Activated CD8-positive, alpha-beta memory T cell treated with anti-CD3 and anti-CD28 coated beads, Interleukin-2, amount 50 U/mL, for 1 hour (primary cell): ENCODE measurements around the gene SSR4.

ENCODE experiments used
- DNase-seq: peaks from one replicate; pipeline ENCODE4 v3.0.0-alpha.2; 2020; ENCODE audit errors: extremely low read depth

Gene SSR4

DNA sequence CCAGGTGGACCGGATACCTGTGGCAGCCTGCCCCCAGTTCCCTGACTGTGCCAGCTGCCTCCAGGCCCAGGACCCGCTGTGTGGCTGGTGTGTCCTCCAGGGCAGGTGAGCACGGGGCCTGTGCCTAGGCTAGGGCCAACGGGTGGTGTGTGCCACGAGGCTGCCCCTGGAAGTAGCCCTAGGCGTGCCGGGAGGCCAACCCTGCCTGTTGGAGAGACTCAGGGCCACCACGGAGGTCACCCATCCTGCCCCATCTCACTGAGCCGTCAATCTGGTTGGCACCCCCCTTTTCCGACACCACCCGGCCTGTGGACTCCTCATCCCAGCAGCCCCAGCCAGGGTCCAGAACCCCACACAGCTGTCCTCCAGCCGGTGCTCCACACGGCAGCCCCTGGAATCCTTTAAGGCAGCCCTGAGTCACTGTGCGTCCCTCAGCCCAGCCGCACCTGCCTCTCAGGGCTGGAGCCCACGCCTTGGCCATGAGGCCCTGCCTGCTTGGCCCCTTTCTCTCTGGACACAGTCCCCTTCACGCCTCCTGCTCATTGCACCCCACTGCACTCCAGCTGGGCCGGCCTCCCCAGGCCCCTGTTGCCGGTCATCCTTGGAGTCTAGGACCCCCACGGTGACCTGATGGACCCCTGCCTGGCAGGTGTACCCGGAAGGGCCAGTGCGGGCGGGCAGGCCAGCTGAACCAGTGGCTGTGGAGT, 25.2 kb upstream of the SSR4 start:
- no peak for DNase-seq

DNA sequence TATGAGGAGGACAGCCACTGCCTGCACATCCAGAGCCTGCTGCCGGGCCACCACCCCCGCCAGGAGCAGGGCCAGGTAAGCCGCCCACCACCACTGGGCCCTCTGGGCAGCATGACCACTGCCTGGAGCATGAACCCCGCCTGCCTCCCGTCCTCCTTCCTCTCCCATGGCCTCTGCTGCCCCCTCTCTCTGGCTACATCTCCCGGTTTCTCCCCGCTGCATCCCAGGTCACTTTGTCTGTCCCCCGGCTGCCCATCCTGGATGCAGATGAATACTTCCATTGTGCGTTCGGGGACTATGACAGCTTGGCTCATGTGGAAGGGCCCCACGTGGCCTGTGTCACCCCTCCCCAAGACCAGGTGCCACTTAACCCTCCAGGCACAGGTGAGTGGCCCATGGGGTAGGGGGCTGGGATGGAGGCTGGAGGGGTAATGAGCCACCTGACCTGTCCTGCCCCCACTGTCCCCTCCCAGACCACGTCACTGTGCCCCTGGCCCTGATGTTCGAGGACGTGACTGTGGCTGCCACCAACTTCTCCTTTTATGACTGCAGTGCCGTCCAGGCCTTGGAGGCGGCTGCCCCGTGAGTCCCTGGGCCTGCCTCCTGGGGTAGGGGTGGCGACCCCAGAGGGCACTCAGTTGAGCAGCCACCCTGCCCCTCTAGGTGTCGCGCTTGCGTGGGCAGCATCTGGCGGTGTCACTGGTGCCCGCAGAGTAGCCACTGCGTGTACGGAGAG, 24.4 kb upstream of the SSR4 start:
- DNase-seq: no peak

DNA sequence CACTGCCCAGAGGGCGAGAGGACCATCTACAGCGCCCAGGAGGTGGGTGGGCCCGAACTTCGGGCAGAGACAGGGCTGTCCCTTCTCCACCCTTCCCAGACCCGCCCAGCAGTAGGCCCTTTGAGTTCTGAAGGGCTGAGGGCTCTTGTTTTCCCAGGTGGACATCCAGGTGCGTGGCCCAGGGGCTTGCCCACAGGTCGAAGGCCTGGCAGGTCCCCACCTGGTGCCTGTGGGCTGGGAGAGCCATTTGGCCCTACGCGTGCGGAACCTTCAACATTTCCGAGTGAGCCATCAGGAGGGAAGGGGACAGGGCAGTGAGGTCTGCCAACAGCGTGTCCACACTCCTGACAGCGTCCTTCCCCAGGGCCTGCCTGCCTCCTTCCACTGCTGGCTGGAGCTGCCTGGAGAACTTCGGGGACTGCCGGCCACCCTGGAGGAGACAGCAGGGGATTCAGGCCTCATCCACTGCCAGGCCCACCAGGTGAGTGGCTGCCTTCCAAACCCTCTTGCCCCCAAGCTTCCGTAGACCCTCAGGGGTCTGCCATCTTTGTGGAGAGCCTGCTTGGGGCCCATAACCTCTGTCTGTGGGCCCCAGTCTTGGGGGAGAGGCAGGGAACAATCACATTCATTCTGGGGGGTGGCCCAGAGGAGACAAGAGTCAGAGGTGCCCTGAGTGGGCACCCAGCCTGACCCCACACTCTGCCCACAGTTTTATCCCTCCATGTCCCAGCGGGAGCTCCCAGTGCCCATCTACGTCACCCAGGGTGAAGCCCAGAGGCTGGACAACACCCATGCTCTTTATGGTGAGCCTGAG, 23.7 kb upstream of the SSR4 start:
- DNase-seq: no peak

DNA sequence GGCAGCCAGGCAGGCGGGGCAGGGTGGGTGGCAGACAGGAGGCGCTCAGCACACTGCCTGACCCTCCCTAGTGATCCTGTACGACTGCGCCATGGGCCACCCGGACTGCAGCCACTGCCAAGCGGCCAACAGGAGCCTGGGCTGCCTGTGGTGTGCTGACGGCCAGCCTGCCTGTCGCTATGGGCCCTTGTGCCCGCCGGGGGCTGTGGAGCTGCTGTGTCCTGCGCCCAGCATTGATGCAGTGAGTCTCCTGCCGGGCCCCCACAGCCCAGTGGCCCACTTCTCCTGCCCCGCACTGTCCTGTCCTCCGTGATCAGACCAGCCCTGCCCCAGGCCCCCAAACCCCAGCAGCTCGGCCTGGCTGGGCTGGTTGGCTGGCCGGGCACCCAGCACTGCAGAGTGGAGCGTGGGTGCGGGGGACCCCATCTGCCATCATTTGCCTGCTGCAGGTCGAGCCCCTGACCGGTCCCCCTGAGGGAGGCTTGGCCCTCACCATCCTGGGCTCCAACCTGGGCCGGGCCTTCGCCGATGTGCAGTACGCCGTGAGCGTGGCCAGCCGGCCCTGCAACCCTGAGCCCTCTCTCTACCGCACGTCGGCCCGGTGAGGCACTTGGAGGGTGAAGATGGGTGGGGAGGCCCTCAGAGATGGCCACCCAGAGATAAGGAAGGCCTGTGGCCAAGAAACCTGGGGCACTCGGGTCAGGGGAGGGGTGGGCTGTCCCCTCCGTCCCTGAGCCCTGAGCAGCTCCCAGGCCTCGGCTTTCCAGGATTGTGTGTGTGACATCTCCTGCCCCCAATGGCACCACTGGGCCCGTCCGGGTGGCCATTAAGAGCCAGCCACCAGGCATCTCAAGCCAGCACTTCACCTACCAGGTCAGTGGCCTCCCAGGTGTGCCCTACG, 22.8 kb upstream of the SSR4 start:
- no peak for DNase-seq

DNA sequence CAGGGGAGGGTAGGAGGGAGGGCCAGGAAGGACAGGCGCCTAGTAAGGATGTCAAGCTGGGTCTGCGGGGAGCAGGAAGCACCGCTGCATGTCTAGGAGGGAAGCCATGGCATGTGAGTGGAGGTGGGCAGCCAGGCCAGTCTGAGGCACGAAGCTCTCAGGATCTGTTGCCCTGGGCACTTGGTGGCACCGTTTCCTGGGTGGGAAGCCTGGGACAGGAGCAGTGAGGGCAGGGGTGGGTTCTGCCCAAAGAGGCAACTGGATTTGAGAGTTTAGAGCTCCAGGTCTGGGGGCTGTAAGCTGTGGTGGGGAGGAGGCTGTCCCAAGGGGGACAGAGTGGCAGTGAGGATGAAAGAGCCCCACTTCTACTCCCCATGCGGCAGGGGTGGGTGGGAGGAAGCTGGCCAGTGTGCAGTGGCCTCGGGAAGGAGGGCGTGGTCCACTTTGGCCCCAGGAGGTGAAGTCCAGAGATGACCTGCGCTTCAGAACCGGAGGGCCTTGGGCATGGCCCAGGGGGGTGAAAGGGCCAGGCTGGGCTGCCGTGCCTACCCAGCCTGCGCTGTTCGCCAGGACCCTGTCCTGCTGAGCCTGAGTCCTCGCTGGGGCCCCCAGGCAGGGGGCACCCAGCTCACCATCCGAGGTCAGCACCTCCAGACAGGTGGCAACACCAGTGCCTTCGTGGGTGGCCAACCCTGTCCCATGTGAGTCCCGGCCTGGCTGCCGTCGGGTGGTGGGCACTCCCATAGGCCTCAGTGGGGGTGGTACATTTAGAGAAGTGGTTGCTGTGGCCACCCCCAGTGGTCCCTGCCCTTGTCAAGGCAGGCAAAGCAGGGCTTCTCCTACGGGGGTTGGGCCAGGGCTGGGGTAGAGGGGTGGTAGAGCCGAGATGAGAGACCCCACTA, 21.9 kb upstream of the SSR4 start:
- DNase-seq: no peak

DNA sequence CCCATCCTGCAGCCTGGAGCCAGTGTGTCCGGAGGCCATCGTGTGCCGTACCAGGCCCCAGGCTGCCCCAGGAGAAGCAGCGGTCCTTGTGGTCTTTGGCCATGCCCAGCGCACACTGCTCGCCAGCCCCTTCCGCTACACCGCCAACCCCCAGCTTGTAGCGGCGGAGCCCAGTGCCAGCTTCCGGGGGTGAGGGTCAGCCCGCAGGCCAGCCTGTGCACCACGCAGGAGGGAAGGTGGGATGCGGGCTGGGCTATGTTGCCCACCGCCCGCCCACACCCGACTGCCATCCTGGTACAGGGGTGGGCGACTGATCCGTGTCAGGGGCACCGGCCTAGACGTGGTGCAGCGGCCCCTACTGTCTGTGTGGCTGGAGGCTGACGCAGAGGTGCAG, 21.3 kb upstream of the SSR4 start:
- no peak for DNase-seq

DNA sequence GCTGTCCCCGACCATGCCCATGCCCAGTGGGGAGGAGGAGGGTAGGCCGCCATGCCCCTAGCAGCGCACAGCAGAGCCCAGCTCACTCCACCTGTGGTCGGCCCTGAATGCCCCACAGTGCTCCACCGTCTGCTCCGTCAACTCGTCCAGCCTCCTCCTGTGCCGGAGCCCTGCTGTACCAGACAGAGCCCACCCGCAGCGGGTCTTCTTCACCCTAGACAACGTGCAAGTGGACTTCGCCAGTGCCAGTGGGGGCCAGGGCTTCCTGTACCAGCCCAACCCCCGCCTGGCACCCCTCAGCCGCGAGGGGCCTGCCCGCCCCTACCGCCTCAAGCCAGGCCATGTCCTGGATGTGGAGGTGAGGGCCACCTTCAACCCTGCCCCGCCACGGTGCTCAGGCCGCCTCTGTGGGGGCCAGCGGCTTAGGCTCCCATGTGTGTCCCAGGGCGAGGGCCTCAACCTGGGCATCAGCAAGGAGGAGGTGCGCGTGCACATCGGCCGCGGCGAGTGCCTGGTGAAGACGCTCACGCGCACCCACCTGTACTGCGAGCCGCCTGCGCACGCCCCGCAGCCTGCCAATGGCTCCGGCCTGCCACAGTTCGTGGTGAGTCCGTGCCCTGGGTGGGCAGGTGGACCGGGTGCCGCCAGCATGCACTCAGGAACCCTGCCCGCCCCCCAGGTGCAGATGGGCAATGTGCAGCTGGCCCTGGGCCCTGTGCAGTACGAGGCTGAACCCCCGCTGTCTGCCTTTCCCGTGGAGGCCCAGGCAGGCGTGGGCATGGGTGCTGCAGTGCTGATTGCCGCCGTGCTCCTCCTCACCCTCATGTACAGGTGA, 20.5 kb upstream of the SSR4 start:
- DNase-seq: no peak

DNA sequence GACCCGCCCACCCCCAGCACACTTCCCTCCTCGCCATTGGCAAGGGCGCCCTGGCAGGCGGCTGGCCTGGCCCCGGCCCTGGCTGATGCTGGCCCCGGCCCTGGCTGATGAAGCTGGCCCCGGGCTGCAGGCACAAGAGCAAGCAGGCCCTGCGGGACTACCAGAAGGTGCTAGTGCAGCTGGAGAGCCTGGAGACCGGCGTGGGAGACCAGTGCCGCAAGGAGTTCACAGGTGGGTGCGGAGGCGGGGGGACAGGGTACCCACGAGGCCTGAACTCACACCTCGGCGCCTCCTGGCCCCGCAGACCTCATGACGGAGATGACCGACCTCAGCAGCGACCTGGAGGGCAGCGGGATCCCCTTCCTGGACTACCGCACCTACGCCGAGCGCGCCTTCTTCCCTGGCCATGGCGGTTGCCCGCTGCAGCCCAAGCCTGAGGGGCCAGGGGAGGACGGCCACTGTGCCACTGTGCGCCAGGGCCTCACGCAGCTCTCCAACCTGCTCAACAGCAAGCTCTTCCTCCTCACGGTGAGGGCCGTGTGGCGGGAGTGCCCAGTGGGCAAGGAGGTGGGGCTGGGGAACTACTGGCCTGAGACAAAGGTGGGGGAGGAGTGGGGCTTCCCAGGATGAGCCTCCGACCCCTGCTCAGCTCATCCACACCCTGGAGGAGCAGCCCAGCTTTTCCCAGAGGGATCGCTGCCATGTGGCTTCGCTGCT, 19.7 kb upstream of the SSR4 start:
- DNase-seq: no peak

DNA sequence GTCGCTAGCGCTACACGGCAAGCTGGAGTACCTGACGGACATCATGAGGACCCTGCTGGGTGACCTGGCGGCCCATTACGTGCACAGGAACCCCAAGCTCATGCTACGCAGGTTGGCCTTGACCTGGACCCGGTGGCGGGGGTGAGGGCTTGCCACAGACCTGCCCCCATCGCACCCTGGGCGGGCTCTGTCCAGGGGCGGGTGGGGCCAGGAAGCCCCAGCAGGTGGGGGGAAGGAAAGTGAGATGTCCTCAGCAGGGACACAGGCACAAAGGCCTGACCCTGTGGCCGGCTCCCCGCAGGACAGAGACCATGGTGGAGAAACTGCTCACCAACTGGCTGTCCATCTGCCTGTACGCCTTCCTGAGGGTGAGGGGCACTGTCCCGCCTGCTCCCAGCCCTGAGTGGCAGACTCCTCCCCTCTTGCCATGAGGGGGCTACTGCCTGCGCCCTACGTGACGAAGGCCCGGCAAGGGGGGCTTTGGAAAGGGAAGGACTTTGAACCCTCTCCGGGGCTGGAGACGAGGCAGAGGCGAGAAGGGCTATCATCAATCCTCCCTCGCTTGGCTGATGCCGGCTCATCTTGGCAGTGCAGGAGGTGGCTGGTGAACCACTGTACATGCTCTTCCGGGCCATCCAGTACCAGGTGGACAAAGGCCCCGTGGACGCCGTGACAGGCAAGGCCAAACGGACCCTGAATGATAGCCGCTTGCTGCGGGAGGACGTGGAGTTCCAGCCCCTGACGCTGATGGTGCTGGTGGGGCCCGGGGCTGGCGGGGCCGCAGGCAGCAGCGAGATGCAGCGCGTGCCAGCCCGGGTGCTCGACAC, 19.0 kb upstream of the SSR4 start:
- DNase-seq: no peak

DNA sequence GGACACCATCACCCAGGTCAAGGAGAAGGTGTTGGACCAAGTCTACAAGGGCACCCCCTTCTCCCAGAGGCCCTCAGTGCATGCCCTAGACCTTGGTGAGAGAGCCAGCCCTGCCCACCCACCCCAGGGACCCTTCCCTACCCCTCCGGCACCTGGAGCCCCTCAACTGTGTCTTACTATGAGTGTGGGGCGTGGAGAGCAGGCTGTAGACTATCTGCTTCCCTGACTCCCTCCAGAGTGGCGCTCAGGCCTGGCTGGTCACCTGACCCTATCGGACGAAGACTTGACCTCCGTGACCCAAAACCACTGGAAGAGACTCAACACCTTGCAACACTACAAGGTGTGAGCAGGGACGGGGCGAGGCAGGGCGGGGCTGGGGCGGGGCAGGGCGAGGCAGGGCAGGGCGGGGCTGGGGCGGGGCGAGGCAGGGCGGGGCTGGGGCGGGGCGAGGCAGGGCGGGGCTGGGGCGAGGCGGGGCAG, 18.3 kb upstream of the SSR4 start:
- no peak for DNase-seq

DNA sequence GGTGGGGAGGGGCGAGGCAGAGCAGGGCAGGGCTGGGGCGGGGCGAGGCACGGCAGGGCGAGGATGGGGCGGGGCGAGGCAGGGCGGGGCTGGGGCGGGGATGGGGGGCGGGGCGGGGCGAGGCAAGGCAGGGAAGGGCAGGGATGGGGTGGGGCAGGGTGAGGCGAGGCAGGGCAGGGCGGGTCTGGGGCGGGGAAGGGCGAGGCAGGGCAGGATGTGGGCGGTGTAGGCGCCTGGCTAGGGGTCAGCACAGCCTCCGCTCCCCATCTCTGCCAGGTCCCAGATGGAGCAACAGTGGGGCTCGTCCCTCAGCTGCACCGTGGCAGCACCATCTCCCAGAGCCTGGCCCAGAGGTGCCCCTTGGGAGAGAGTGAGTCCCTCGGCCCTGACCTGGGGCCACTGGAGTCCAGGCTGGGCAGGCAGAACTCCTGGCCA, 17.8 kb upstream of the SSR4 start:
- no peak for DNase-seq

DNA sequence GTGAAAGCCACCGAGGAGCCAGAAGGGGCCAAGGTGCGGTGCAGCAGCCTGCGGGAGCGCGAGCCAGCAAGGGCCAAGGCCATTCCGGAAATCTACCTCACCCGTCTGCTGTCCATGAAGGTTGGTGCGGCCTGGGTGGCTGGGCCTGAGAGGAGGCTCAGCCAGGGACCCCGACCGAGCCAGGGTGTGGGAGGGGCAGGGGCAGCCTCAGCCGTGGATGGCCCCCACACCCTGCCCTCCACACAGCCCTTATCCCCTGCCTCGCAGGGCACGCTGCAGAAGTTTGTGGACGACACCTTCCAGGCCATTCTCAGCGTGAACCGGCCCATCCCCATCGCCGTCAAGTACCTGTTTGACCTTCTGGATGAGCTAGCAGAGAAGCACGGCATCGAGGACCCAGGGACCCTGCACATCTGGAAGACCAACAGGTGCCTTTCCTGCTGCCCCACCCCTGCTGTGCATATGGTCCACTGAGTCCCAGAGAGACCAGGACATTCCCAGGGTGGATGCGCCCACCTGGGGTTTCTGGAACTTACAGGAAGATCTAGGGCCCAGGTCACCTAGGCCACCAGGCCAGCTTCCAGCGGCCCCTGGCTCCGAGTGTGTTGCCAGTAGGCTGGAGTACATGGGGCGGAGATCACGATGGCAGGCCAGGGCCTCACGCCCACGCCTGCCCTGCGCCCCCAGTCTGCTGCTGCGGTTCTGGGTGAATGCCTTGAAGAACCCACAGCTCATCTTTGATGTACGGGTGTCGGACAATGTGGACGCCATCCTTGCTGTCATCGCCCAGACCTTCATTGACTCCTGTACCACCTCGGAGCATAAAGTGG, 17.0 kb upstream of the SSR4 start:
- DNase-seq: no peak

DNA sequence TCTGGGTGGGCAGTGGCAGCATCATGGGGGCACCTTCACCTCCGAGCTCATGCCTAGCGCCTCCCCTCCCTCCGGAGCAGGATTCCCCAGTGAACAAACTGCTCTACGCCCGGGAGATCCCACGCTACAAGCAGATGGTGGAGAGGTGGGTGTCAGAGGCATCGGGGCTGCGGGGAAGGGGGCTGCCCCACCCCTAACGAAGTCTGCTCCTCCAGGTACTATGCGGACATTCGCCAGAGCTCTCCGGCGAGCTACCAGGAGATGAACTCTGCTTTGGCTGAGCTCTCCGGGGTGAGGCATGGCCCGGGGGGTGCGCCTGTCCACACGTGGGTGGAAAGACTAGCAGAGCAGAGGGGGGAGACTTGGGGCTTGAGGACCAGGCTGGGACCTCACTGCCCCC, 16.3 kb upstream of the SSR4 start:
- no peak for DNase-seq

DNA sequence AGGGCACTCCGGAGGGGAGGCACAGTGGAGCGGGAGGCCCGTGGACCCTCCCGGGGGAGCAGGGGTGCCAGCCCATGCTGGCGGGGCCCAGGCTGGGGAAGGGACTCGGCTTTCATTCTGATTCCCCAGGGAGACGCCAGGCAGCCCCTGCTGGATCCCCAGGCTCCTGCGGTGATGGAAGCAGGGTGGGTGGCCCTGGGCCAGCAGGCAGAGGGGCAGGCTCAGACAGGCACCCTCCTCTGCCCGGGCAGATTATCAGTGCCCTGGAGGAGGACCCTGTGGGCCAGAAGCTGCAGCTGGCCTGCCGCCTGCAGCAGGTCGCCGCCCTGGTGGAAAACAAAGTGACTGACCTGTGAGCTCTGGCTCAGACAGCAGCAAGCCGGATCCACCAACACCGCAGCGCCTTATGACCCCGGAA, 15.8 kb upstream of the SSR4 start:
- DNase-seq: no peak

DNA sequence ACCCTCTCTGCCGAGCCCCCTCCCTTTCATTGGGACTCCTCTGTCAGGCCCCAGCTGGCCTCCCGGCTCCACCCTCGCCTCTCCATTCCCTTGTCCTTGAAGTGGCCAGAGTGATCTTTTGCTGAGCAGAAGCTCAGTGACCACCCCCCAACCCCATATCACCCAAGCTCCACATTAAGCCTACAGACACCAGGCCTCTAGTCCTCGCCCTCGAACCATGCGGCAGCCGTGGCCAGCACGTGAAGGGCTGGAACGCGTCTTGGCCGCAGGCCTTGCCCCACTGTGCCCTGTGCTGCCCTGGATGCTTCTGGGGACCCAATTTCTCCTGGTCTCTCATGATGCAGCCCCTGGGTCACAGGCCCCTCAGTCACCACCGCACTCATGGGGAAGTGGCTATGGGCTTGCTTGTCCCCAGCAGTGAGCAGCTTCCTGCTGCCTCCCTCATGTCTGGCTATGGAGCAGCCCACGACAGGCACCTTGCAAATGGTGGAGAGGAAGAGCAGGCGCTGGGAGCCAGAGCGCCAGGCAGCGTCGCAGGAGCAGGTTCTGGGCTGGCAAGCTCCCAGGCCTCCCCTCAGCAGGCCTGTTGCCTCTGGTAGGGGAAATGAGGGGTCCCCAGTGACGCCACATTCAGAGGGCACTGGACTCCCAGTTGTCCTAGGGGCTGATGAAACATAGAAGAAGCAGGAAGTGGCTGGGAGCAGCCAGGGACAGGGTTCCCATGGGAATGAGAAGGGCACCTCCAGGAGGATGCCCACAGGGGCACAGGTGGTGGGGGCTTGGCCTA, 14.4 kb upstream of the SSR4 start:
- DNase-seq: no peak
